Measurements from ENCODE around the gene KIF13A.
"Not testable (repeated sequence)": the region's sequence is repeated elsewhere in the genome, so short reads cannot be mapped to it uniquely, and the experiment has no call there.

KIF13A gene

GRCh38 chr6:17741507-17741906 is 245.9 kb downstream of the KIF13A start:
- no peaks in the 10 kb centered on the region for H3K4me1 ChIP-seq (ENCODE audit: control insufficient read depth, insufficient read depth, low read length, poor library complexity, severe bottlenecking)
- H3K27ac ChIP-seq (ENCODE audit: low read depth, low read length, severe bottlenecking) = no peak overlapping the region
- H3K4me3 ChIP-seq (ENCODE audit: extremely low read depth, insufficient read depth, low read length, poor library complexity, severe bottlenecking) = no peak overlapping the region
- H3K36me3 ChIP-seq (ENCODE audit: control insufficient read depth, insufficient read depth, low read length) = no peaks in the 10 kb centered on the region
- WGBS, 2 experiments (ENCODE audit: insufficient coverage in 2 of 2) = 89 to 93% methylated on average over 6 to 8 of the region's 8 CpGs
- peaks cover 20% of the 10 kb centered on the region for H3K9me3 ChIP-seq (ENCODE audit: control insufficient read depth, low read length)

GRCh38 chr6:17740559-17741220 is 246.7 kb downstream of the KIF13A start:
- H3K9me3 ChIP-seq (ENCODE audit: control insufficient read depth, low read length) = peaks cover 22% of the 10 kb centered on the region
- no peaks in the 10 kb centered on the region for H3K4me1 ChIP-seq (ENCODE audit: control insufficient read depth, insufficient read depth, low read length, poor library complexity, severe bottlenecking)
- H3K36me3 ChIP-seq (ENCODE audit: control insufficient read depth, insufficient read depth, low read length) = no peaks in the 10 kb centered on the region
- H3K27ac ChIP-seq (ENCODE audit: low read depth, low read length, severe bottlenecking) = no peak overlapping the region
- 87 to 93% methylated on average over 5 of the region's 5 CpGs for WGBS, 2 experiments (ENCODE audit: insufficient coverage in 2 of 2)
- H3K4me3 ChIP-seq (ENCODE audit: extremely low read depth, insufficient read depth, low read length, poor library complexity, severe bottlenecking) = no peak overlapping the region

- peaks cover 22% of the 10 kb centered on the region for H3K9me3 ChIP-seq (ENCODE audit: control insufficient read depth, low read length)
- H3K36me3 ChIP-seq (ENCODE audit: control insufficient read depth, insufficient read depth, low read length) = no peaks in the 10 kb centered on the region
- no CpG with 5 or more reads among the region's 1 CpG for WGBS, 2 experiments (ENCODE audit: insufficient coverage in 2 of 2)
- no peak overlapping the region for H3K4me3 ChIP-seq (ENCODE audit: extremely low read depth, insufficient read depth, low read length, poor library complexity, severe bottlenecking)
- no peak overlapping the region for H3K27ac ChIP-seq (ENCODE audit: low read depth, low read length, severe bottlenecking)
- H3K4me1 ChIP-seq (ENCODE audit: control insufficient read depth, insufficient read depth, low read length, poor library complexity, severe bottlenecking) = no peaks in the 10 kb centered on the region
Observed at GRCh38 chr6:17737704-17738252, 249.7 kb downstream of the KIF13A start.

GRCh38 chr6:17735311-17735710 is 252.1 kb downstream of the KIF13A start:
- H3K9me3 ChIP-seq (ENCODE audit: control insufficient read depth, low read length) = peaks cover 22% of the 10 kb centered on the region
- H3K27ac ChIP-seq (ENCODE audit: low read depth, low read length, severe bottlenecking); H3K4me3 ChIP-seq (ENCODE audit: extremely low read depth, insufficient read depth, low read length, poor library complexity, severe bottlenecking); H3K36me3 ChIP-seq (ENCODE audit: control insufficient read depth, insufficient read depth, low read length); H3K4me1 ChIP-seq (ENCODE audit: control insufficient read depth, insufficient read depth, low read length, poor library complexity, severe bottlenecking): not testable (repeated sequence)
- WGBS, 2 experiments (ENCODE audit: insufficient coverage in 2 of 2) = 100% methylated on average over 1 to 3 of the region's 27 CpGs

GRCh38 chr6:17730078-17730704 is 257.2 kb downstream of the KIF13A start:
- Histone ChIP-seq H3K27ac (ENCODE audit: low read depth, low read length, severe bottlenecking) (no peak overlapping the region), H3K36me3 (ENCODE audit: control insufficient read depth, insufficient read depth, low read length) (no peaks in the 10 kb centered on the region), H3K4me1 (ENCODE audit: control insufficient read depth, insufficient read depth, low read length, poor library complexity, severe bottlenecking) (peaks cover under 1% of the 10 kb centered on the region), H3K4me3 (ENCODE audit: extremely low read depth, insufficient read depth, low read length, poor library complexity, severe bottlenecking) (no peak overlapping the region), H3K9me3 (ENCODE audit: control insufficient read depth, low read length) (no peaks in the 10 kb centered on the region)
- 83 to 100% methylated on average over 1 to 2 of the region's 6 CpGs for WGBS, 2 experiments (ENCODE audit: insufficient coverage in 2 of 2)

GRCh38 chr6:17729223-17730077 is 258.0 kb downstream of the KIF13A start:
- Histone ChIP-seq H3K4me3 (ENCODE audit: extremely low read depth, insufficient read depth, low read length, poor library complexity, severe bottlenecking) (no peak overlapping the region), H3K36me3 (ENCODE audit: control insufficient read depth, insufficient read depth, low read length) (no peaks in the 10 kb centered on the region), H3K9me3 (ENCODE audit: control insufficient read depth, low read length) (no peaks in the 10 kb centered on the region), H3K27ac (ENCODE audit: low read depth, low read length, severe bottlenecking) (no peak overlapping the region), H3K4me1 (ENCODE audit: control insufficient read depth, insufficient read depth, low read length, poor library complexity, severe bottlenecking) (peaks cover 5% of the 10 kb centered on the region)
- WGBS, 2 experiments (ENCODE audit: insufficient coverage in 2 of 2) = 86 to 95% methylated on average over 9 to 10 of the region's 12 CpGs

GRCh38 chr6:17728551-17729222 is 258.7 kb downstream of the KIF13A start:
- 96 to 97% methylated on average over 35 to 41 of the region's 49 CpGs for WGBS, 2 experiments (ENCODE audit: insufficient coverage in 2 of 2)
- Histone ChIP-seq H3K36me3 (ENCODE audit: control insufficient read depth, insufficient read depth, low read length) (no peaks in the 10 kb centered on the region), H3K27ac (ENCODE audit: low read depth, low read length, severe bottlenecking) (no peak overlapping the region), H3K4me1 (ENCODE audit: control insufficient read depth, insufficient read depth, low read length, poor library complexity, severe bottlenecking) (peaks cover 5% of the 10 kb centered on the region), H3K9me3 (ENCODE audit: control insufficient read depth, low read length) (no peaks in the 10 kb centered on the region), H3K4me3 (ENCODE audit: extremely low read depth, insufficient read depth, low read length, poor library complexity, severe bottlenecking) (no peak overlapping the region)

- peaks cover 5% of the 10 kb centered on the region for H3K4me1 ChIP-seq (ENCODE audit: control insufficient read depth, insufficient read depth, low read length, poor library complexity, severe bottlenecking)
- H3K27ac ChIP-seq (ENCODE audit: low read depth, low read length, severe bottlenecking) = no peak overlapping the region
- no peaks in the 10 kb centered on the region for H3K9me3 ChIP-seq (ENCODE audit: control insufficient read depth, low read length)
- H3K4me3 ChIP-seq (ENCODE audit: extremely low read depth, insufficient read depth, low read length, poor library complexity, severe bottlenecking) = no peak overlapping the region
- H3K36me3 ChIP-seq (ENCODE audit: control insufficient read depth, insufficient read depth, low read length) = no peaks in the 10 kb centered on the region
- WGBS, 2 experiments (ENCODE audit: insufficient coverage in 2 of 2) = 21 to 26% methylated on average over 4 of the region's 6 CpGs
Observed at GRCh38 chr6:17725083-17725482, 262.4 kb downstream of the KIF13A start.

- Histone ChIP-seq H3K9me3 (ENCODE audit: control insufficient read depth, low read length) (no peaks in the 10 kb centered on the region), H3K4me3 (ENCODE audit: extremely low read depth, insufficient read depth, low read length, poor library complexity, severe bottlenecking) (no peak overlapping the region), H3K4me1 (ENCODE audit: control insufficient read depth, insufficient read depth, low read length, poor library complexity, severe bottlenecking) (peaks cover 5% of the 10 kb centered on the region), H3K27ac (ENCODE audit: low read depth, low read length, severe bottlenecking) (no peak overlapping the region), H3K36me3 (ENCODE audit: control insufficient read depth, insufficient read depth, low read length) (no peaks in the 10 kb centered on the region)
- 100% methylated on average over 1 of the region's 3 CpGs for WGBS, 2 experiments (ENCODE audit: insufficient coverage in 2 of 2)
Observed at GRCh38 chr6:17724341-17724740, 263.1 kb downstream of the KIF13A start.

- no peaks in the 10 kb centered on the region for H3K9me3 ChIP-seq (ENCODE audit: control insufficient read depth, low read length)
- H3K4me1 ChIP-seq (ENCODE audit: control insufficient read depth, insufficient read depth, low read length, poor library complexity, severe bottlenecking) = peaks cover 5% of the 10 kb centered on the region
- no peak overlapping the region for H3K27ac ChIP-seq (ENCODE audit: low read depth, low read length, severe bottlenecking)
Observed at GRCh38 chr6:17721671-17722070, 265.8 kb downstream of the KIF13A start.

More at GRCh38 chr6:17721671-17722070, 265.8 kb downstream of the KIF13A start:
- Histone ChIP-seq H3K36me3 (ENCODE audit: control insufficient read depth, insufficient read depth, low read length) (no peaks in the 10 kb centered on the region), H3K4me3 (ENCODE audit: extremely low read depth, insufficient read depth, low read length, poor library complexity, severe bottlenecking) (no peak overlapping the region)
- 65 to 85% methylated on average over 3 of the region's 3 CpGs for WGBS, 2 experiments (ENCODE audit: insufficient coverage in 2 of 2)

Data from mesodermal cell (in vitro differentiated cells).